OCI-LY7 (cell line): ENCODE data around the gene NEMP2.

Source experiments
- CTCF ChIP-seq: fragments of 200-600 bp; sonication (generic); conservative IDR thresholded peaks from 2 replicates; pipeline ENCODE4 v1.5.1; 2014; ENCODE audit warnings: mild to moderate bottlenecking, antibody characterized with exemption, low read length, moderate library complexity, mixed read lengths
- EZH2phosphoT487 ChIP-seq: fragments of 200-600 bp; sonication (generic); IDR thresholded peaks from 2 replicates; pipeline ENCODE4 v1.6.1; 2018; ENCODE audit warnings: low read depth, borderline replicate concordance, mild to moderate bottlenecking, mixed run types, antibody characterized with exemption, low read length, moderate library complexity, mixed read lengths

GRCh38 chr2:190574169-190574568, 39.6 kb upstream of the NEMP2 start:
- TF ChIP-seq CTCF (no peak), EZH2phosphoT487 (no peak)
